Measurements from ENCODE around the gene ADGRV1.

ADGRV1 gene

GRCh38 chr5:90866333-90866732 is 307.7 kb downstream of the ADGRV1 start:
- no peak overlapping the region for H3K9ac ChIP-seq (ENCODE audit: low read length)
- H3K27me3 ChIP-seq (ENCODE audit: control insufficient read depth in 1 of 2, insufficient read depth in 2 of 2, low read length in 2 of 2): no peaks in the 10 kb centered on the region
- no peak overlapping the region for H3K4me3 ChIP-seq (ENCODE audit: low read depth in 1 of 2, low read length in 2 of 2)
- H3K27ac ChIP-seq (ENCODE audit: low read depth, low read length): no peak overlapping the region
- no peaks in the 10 kb centered on the region for H3K36me3 ChIP-seq (ENCODE audit: insufficient read depth, low read length)
- no peaks in the 10 kb centered on the region for H3K4me1 ChIP-seq (ENCODE audit: insufficient read depth, low read length)
- no peaks in the 10 kb centered on the region for H3K9me3 ChIP-seq (ENCODE audit: low read length)

GRCh38 chr5:90866915-90867731 is 308.5 kb downstream of the ADGRV1 start:
- H3K9me3 ChIP-seq (ENCODE audit: low read length): no peaks in the 10 kb centered on the region
- no peak overlapping the region for H3K27ac ChIP-seq (ENCODE audit: low read depth, low read length)
- no peaks in the 10 kb centered on the region for H3K36me3 ChIP-seq (ENCODE audit: insufficient read depth, low read length)
- H3K4me3 ChIP-seq (ENCODE audit: low read depth in 1 of 2, low read length in 2 of 2): no peak overlapping the region
- no peak overlapping the region for H3K9ac ChIP-seq (ENCODE audit: low read length)
- H3K4me1 ChIP-seq (ENCODE audit: insufficient read depth, low read length): no peaks in the 10 kb centered on the region
- H3K27me3 ChIP-seq (ENCODE audit: control insufficient read depth in 1 of 2, insufficient read depth in 2 of 2, low read length in 2 of 2): no peaks in the 10 kb centered on the region

- H3K36me3 ChIP-seq (ENCODE audit: insufficient read depth, low read length): no peaks in the 10 kb centered on the region
- no peaks in the 10 kb centered on the region for H3K27me3 ChIP-seq (ENCODE audit: control insufficient read depth in 1 of 2, insufficient read depth in 2 of 2, low read length in 2 of 2)
- H3K4me1 ChIP-seq (ENCODE audit: insufficient read depth, low read length): no peaks in the 10 kb centered on the region
- H3K27ac ChIP-seq (ENCODE audit: low read depth, low read length): no peak overlapping the region
- H3K4me3 ChIP-seq (ENCODE audit: low read depth in 1 of 2, low read length in 2 of 2): no peak overlapping the region
- H3K9ac ChIP-seq (ENCODE audit: low read length): no peak overlapping the region
- no peaks in the 10 kb centered on the region for H3K9me3 ChIP-seq (ENCODE audit: low read length)
Observed at GRCh38 chr5:90868799-90869198, 310.2 kb downstream of the ADGRV1 start.

- no peak overlapping the region for H3K9ac ChIP-seq (ENCODE audit: low read length)
- no peaks in the 10 kb centered on the region for H3K9me3 ChIP-seq (ENCODE audit: low read length)
- no peak overlapping the region for H3K27ac ChIP-seq (ENCODE audit: low read depth, low read length)
- H3K4me3 ChIP-seq (ENCODE audit: low read depth in 1 of 2, low read length in 2 of 2): no peak overlapping the region
- no peaks in the 10 kb centered on the region for H3K36me3 ChIP-seq (ENCODE audit: insufficient read depth, low read length)
- no peaks in the 10 kb centered on the region for H3K4me1 ChIP-seq (ENCODE audit: insufficient read depth, low read length)
- no peaks in the 10 kb centered on the region for H3K27me3 ChIP-seq (ENCODE audit: control insufficient read depth in 1 of 2, insufficient read depth in 2 of 2, low read length in 2 of 2)
Observed at GRCh38 chr5:90871391-90871991, 312.9 kb downstream of the ADGRV1 start.

- Histone ChIP-seq H3K4me1 (ENCODE audit: insufficient read depth, low read length) (no peaks in the 10 kb centered on the region), H3K27ac (ENCODE audit: low read depth, low read length) (no peak overlapping the region), H3K36me3 (ENCODE audit: insufficient read depth, low read length) (no peaks in the 10 kb centered on the region), H3K9me3 (ENCODE audit: low read length) (no peaks in the 10 kb centered on the region), H3K27me3 (ENCODE audit: control insufficient read depth in 1 of 2, insufficient read depth in 2 of 2, low read length in 2 of 2) (no peaks in the 10 kb centered on the region), H3K9ac (ENCODE audit: low read length) (no peak overlapping the region), H3K4me3 (ENCODE audit: low read depth in 1 of 2, low read length in 2 of 2) (no peak overlapping the region)
Observed at GRCh38 chr5:90873033-90873517, 314.5 kb downstream of the ADGRV1 start.

- H3K4me1 ChIP-seq (ENCODE audit: insufficient read depth, low read length): no peaks in the 10 kb centered on the region
- H3K36me3 ChIP-seq (ENCODE audit: insufficient read depth, low read length): no peaks in the 10 kb centered on the region
- H3K9me3 ChIP-seq (ENCODE audit: low read length): no peaks in the 10 kb centered on the region
- no peak overlapping the region for H3K9ac ChIP-seq (ENCODE audit: low read length)
- H3K27me3 ChIP-seq (ENCODE audit: control insufficient read depth in 1 of 2, insufficient read depth in 2 of 2, low read length in 2 of 2): no peaks in the 10 kb centered on the region
- no peak overlapping the region for H3K4me3 ChIP-seq (ENCODE audit: low read depth in 1 of 2, low read length in 2 of 2)
- H3K27ac ChIP-seq (ENCODE audit: low read depth, low read length): no peak overlapping the region
Observed at GRCh38 chr5:90874066-90874465, 315.5 kb downstream of the ADGRV1 start.

- no peak overlapping the region for H3K9ac ChIP-seq (ENCODE audit: low read length)
- no peaks in the 10 kb centered on the region for H3K9me3 ChIP-seq (ENCODE audit: low read length)
- no peaks in the 10 kb centered on the region for H3K36me3 ChIP-seq (ENCODE audit: insufficient read depth, low read length)
- no peaks in the 10 kb centered on the region for H3K4me1 ChIP-seq (ENCODE audit: insufficient read depth, low read length)
- H3K4me3 ChIP-seq (ENCODE audit: low read depth in 1 of 2, low read length in 2 of 2): no peak overlapping the region
- H3K27me3 ChIP-seq (ENCODE audit: control insufficient read depth in 1 of 2, insufficient read depth in 2 of 2, low read length in 2 of 2): no peaks in the 10 kb centered on the region
- no peak overlapping the region for H3K27ac ChIP-seq (ENCODE audit: low read depth, low read length)
Observed at GRCh38 chr5:90875456-90875855, 316.9 kb downstream of the ADGRV1 start.

- H3K4me3 ChIP-seq (ENCODE audit: low read depth in 1 of 2, low read length in 2 of 2): no peak overlapping the region
- H3K36me3 ChIP-seq (ENCODE audit: insufficient read depth, low read length): no peaks in the 10 kb centered on the region
- no peaks in the 10 kb centered on the region for H3K4me1 ChIP-seq (ENCODE audit: insufficient read depth, low read length)
- no peaks in the 10 kb centered on the region for H3K9me3 ChIP-seq (ENCODE audit: low read length)
- H3K9ac ChIP-seq (ENCODE audit: low read length): no peak overlapping the region
- no peaks in the 10 kb centered on the region for H3K27me3 ChIP-seq (ENCODE audit: control insufficient read depth in 1 of 2, insufficient read depth in 2 of 2, low read length in 2 of 2)
- H3K27ac ChIP-seq (ENCODE audit: low read depth, low read length): no peak overlapping the region
Observed at GRCh38 chr5:90876366-90876765, 317.8 kb downstream of the ADGRV1 start.

GRCh38 chr5:90877049-90877448 is 318.5 kb downstream of the ADGRV1 start:
- no peak overlapping the region for H3K4me3 ChIP-seq (ENCODE audit: low read depth in 1 of 2, low read length in 2 of 2)
- H3K9ac ChIP-seq (ENCODE audit: low read length): no peak overlapping the region
- no peaks in the 10 kb centered on the region for H3K27me3 ChIP-seq (ENCODE audit: control insufficient read depth in 1 of 2, insufficient read depth in 2 of 2, low read length in 2 of 2)
- H3K4me1 ChIP-seq (ENCODE audit: insufficient read depth, low read length): no peaks in the 10 kb centered on the region
- H3K27ac ChIP-seq (ENCODE audit: low read depth, low read length): no peak overlapping the region
- no peaks in the 10 kb centered on the region for H3K9me3 ChIP-seq (ENCODE audit: low read length)
- H3K36me3 ChIP-seq (ENCODE audit: insufficient read depth, low read length): no peaks in the 10 kb centered on the region

GRCh38 chr5:90878081-90878480 is 319.5 kb downstream of the ADGRV1 start:
- H3K4me3 ChIP-seq (ENCODE audit: low read depth in 1 of 2, low read length in 2 of 2): no peak overlapping the region
- H3K36me3 ChIP-seq (ENCODE audit: insufficient read depth, low read length): no peaks in the 10 kb centered on the region
- no peak overlapping the region for H3K9ac ChIP-seq (ENCODE audit: low read length)
- no peaks in the 10 kb centered on the region for H3K9me3 ChIP-seq (ENCODE audit: low read length)
- H3K27me3 ChIP-seq (ENCODE audit: control insufficient read depth in 1 of 2, insufficient read depth in 2 of 2, low read length in 2 of 2): no peaks in the 10 kb centered on the region
- H3K4me1 ChIP-seq (ENCODE audit: insufficient read depth, low read length): no peaks in the 10 kb centered on the region
- no peak overlapping the region for H3K27ac ChIP-seq (ENCODE audit: low read depth, low read length)

GRCh38 chr5:90878549-90879196 is 320.1 kb downstream of the ADGRV1 start:
- no peak overlapping the region for H3K27ac ChIP-seq (ENCODE audit: low read depth, low read length)
- H3K4me3 ChIP-seq (ENCODE audit: low read depth in 1 of 2, low read length in 2 of 2): no peak overlapping the region
- no peaks in the 10 kb centered on the region for H3K4me1 ChIP-seq (ENCODE audit: insufficient read depth, low read length)
- no peak overlapping the region for H3K9ac ChIP-seq (ENCODE audit: low read length)
- no peaks in the 10 kb centered on the region for H3K27me3 ChIP-seq (ENCODE audit: control insufficient read depth in 1 of 2, insufficient read depth in 2 of 2, low read length in 2 of 2)
- no peaks in the 10 kb centered on the region for H3K36me3 ChIP-seq (ENCODE audit: insufficient read depth, low read length)
- no peaks in the 10 kb centered on the region for H3K9me3 ChIP-seq (ENCODE audit: low read length)

Measured in muscle layer of colon (tissue), 2 donors.